Measurements from ENCODE around the gene PRR5L.
"Not testable (repeated sequence)": the region's sequence is repeated elsewhere in the genome, so short reads cannot be mapped to it uniquely, and the experiment has no call there.

The PRR5L gene

GRCh38 chr11:36469881-36470802 lies 174.1 kb downstream of the PRR5L start:
- no peak for DNase-seq

DNA sequence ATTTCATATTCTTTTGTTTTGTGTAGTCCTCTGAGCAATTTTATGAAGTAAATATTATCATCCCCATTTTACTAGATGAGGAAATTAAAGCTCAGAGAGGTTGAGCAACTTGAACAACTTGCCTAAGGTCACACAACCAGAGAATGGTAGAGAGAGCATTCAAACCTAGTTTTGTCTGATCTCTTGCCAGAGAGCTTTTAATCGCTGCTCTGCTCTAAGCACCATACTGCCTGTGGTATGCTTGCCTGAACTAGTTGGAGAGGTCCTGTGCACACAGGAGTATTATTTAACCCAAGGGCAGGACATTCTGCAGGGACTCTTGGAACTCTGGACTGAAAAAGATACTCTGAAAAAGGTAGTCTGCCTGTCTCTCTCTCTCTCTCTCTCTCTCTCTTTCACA lies 175.5 kb downstream of the PRR5L start:
- no peak for DNase-seq

GRCh38 chr11:36475192-36475591 lies 179.1 kb downstream of the PRR5L start:
- DNase-seq, result no peak

- peak in 1 of 2 donors; percentile 31 for DNase-seq
These were observed 182.7 kb downstream of the PRR5L start for GRCh38 chr11:36478700-36479329.

DNA sequence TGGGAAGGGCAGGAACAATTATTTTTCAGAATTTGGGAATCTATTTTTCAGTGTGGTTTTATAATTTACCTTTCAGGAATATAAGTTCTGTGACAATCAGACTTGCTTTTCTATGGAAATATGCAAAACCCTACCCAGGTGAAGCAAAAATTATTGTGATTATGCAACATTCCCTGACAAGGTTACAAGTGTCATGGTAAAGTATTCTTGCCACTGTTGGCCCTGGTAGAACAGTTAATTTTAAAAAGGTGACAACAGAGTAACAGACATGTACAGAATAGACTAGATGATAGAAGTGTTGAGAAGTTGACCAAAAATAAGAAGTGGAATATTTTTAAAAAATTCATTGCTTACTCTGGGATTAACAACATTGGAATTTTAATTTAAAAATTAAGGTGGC lies 184.7 kb downstream of the PRR5L start:
- DNase-seq, result no peak

GRCh38 chr11:36483042-36483441 lies 187.0 kb downstream of the PRR5L start:
- not testable (repeated sequence) for DNase-seq

DNA sequence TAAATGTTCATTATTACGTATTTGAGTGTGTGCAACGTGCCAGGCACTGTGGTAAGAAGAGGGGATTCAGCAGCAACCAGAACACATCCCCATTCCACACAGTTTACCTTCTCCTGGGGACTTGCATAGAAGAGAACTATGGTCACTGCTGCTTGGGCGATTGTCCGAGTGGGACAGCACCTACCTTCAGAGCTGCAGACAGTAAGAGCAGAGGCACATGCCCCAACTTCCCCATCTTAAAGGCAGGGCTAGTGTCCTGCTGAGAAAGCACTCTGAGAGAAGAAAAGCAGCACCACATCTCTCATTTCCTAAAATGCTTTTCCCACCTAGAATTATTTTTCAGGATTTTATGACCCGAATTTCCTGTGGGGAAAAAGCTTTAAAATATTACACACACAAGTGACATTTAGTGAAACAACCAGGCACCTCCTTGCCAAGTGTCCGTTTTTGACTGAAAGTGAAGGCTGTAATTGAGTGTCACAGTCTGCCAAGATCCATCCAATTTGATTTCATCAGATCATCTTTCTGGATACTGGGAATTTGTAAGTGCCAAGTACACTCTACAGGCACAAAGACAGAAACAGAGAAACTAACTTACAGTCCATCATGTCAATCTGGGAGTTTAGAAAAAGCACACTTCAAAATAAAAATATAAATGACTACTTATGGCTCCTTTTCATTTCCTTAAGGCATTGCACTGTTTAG lies 189.4 kb downstream of the PRR5L start:
- no peak for DNase-seq

DNA sequence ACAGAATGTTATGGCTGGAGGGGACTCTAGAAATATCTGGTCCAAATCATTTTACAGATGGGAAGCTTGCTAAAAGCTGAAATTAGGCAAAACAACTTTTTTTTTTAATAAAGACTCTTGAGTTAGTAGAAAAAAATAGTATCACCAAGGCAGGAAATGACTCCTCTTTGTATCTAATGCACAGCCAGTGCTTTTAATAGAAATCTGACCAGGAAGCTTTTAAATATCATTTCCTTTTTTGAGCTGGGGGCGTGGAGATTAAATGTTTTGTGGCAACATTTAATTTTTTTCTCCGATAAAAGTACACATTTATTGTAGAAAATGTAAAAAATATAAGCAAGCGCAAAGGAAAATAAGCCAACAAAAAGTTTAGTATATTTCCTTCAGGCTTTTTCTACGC lies 191.5 kb downstream of the PRR5L start:
- no peak for DNase-seq

DNA sequence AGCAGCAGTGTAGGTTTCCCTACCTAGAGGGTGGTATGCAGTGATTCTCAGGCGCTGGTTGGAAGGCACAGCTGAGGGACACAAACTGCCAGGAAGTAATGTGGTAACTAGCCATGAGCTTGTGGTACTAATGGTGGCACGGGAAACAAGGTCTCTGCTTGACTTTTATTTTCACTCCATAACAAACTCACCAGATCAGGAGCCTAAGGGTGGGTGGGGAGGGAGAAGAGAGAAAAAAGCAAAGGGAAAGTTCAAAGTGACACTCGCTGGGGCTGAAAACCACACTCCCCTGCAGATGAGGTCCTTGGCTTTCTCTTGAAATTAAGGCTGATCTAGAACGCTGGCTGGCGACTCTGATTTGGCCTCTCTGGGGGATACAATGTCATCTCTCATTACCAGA lies 192.0 kb downstream of the PRR5L start:
- no peak for DNase-seq

DNA sequence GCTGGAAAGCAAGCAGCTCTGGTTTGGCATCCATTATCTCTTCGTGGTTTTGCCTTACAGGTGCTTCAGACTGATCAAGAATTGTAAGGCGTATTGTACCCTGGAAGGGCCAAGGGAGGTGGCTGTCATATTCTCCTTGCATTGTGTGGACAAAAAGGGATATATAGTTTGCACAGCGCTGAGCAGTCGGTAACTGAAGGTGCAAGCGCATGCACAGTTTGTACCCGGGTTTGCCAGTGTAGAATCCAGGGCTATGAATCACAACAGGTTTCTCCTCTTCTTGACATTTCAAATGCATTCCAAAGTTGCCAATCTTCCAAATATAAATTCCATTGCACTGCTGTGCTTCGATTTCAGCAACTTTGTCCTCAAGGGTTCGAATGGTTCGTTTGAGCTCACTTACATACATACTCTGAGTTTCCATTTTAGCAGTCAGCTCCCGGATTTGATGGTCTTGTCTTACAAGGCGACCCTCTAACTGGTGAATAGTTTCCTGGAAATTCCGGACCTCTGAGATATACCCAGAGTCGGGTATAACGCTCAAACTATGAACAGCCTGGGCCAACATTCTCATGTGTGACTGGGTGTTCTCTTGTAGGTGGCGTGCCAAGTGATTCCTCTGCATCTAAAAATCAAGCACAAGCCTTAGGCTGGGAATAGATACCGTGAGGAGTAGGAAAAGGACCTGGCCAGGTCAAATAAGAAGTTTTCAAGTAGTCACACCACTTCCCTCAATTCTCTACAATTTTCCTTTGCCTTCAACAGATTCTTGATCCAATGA lies 194.1 kb downstream of the PRR5L start:
- no peak for DNase-seq

GRCh38 chr11:36492724-36493304 lies 196.7 kb downstream of the PRR5L start:
- peak in 1 of 2 donors; percentile 17 for DNase-seq

GRCh38 chr11:36493332-36493731 lies 197.2 kb downstream of the PRR5L start:
- no peak for DNase-seq

- no peak for DNase-seq
These were observed 202.6 kb downstream of the PRR5L start for GRCh38 chr11:36498721-36499120.

GRCh38 chr11:36499315-36499714 lies 203.2 kb downstream of the PRR5L start:
- no peak for DNase-seq

- DNase-seq, result no peak
These were observed 204.2 kb downstream of the PRR5L start for GRCh38 chr11:36500315-36500721.

DNA sequence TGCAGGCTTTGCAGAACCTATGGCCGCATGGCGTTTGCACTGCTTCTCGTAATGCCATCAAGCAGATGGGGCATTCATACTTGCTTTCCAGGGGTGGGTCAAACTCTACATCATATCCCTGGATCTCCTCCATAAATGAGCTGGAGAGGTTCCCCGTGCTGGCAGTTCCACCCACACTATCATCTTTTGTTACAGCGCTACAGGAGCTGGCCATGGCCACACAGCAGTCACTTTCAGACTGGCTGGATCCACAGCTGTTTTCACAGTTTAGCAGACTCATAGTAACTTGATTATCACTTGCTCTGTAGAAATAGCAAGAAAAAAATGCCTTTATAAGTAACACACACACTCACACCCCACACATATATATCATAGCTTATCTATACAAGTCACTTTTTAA lies 205.1 kb downstream of the PRR5L start:
- DNase-seq, result no peak

DNA sequence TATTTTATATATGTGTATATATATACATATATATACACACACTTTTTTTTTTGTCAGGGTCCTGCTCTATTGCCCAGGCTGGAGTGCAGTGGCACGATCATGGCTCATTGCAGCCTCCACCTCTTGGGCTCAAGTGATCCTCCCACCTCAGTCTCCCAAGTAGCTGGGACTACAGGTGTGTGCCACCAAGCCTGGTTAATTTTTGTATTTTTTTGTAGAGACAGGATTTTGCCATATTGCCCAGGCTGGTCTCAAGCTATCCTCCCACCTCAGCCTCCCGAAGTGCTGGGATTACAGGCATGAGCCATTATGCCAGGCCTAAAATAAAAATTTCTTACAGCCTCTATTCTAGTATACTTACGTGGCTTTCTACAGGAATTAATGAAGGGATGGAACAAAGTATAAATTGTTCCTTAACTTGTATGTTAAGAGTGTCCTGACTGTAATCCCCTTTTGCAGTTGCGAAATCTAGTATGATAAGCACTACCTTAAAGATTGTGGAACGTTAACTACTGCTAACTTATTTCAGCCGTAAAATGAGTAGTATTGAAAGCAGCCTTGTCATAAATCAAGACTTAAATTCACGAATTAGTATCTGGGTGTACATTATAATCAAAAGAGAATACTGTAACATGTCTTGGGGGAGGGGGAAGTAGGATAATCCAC lies 211.9 kb downstream of the PRR5L start:
- DNase-seq, result no peak

DNA sequence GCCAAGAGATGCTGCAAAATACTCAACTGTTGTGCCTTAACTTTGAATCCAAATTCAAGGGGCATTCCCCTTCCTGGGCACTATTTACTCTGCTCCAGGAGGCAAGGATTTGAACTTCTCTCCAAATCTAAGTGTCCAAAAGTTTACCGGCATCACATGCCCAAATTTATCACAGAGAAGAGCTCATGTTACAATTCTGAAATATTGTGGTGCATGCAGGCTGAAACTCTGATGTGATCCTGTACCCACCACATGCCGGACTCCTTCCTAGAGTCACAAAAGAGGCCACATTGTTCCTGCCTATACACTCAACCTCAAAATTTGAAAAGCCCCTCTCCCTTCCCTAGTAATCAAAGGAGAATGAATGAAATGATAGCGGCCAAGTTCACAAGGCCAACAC lies 212.7 kb downstream of the PRR5L start:
- DNase-seq, result no peak

- DNase-seq, result peak; percentile 45 to 52
These were observed 213.1 kb downstream of the PRR5L start for GRCh38 chr11:36509201-36509639.

DNA sequence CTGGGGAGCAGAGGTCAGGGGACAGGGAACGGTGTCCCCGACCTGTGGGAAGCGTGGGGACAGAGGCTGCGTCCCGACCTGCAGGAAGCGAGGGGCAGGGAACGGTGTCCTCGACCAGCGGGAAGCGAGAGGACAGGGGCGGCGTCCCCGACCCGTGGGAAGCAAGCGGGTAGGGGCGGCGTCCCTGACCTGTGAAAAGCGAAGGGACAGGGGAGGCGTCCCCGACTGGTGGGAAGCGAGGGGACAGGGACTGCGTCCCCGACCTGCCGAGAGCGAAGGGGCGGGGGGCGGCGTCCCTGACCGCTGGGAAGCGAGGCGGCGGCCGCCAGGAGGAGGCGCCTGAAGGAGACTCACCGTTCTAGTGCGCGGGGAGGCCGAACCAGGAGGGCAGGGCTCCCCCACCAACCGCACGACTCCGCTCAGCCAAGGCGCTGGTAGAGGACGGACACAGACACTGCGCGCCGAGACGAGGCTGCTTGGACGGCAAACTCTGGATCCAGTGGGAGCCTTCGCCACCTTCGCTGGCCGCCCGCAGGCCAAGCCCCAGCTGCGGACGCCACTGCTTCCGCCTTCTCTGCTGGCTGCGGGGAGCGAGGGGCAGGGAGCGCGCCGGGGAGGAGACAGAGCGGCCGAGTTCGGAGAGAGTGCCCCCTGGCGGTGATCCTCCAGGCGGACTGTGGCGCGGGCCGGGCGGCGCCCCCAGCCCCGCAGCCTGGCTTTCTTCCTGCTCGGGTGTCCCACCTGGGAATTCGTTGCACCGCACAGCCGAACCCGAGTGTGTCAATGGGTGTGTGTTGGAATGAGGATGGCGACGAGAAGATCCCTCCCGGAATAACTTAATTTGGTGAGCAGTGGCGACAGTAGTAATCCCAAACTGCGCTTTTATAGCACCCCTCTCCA lies 213.9 kb downstream of the PRR5L start, which contains the start of gene TRAF6:
Gene TRAF6, minus strand, starts transcription at position 579 of the 900 bp plus-strand sequence. CDS start 8,757 bp downstream, outside the sequence.
- peak; percentile 88 to 89 for DNase-seq

DNA sequence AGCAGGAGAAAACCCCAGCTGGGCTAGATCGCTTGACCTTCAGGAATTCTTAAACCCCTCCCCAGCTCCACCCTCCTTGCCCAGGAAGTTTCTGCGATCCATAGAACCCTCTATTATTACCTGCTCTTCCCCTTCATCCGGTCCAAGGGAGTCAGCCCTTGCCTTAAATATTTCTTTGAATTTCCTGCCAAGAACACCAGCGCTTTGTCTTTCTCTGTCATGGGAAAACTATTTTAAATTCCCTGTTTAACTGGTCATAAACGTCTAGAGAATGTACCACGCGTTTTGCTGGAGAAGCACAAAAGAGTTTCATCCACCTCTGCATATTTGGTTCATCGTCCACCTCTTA lies 214.5 kb downstream of the PRR5L start:
- DNase-seq, result no peak

All from activated CD4-positive, alpha-beta T cell treated with anti-CD3 and anti-CD28 coated beads for 4 hours (primary cell).